Tibial artery (tissue), 4 donors: ENCODE measurements around the gene TLX1.

Experiments used
- DNase-seq, 2 donors: peaks; one replicate each; pipeline ENCODE4 v3.0.0-alpha.2; 2019
- H3K27ac ChIP-seq, 2 donors: fragments of 200-600 bp; sonication (generic) in 1 of 2; 1 replicate in 1 of 2; 2 replicates in 1 of 2; pipeline ENCODE4 v1.5.1; 2018 to 2019; ENCODE audit warnings: mild to moderate bottlenecking in 1 of 2
- H3K27me3 ChIP-seq, 2 donors: fragments of 200-600 bp; sonication (generic) in 1 of 2; one replicate each; pipeline versions ENCODE4 v1.5.1 to v1.6.0; 2016 to 2019
- H3K36me3 ChIP-seq, 3 donors: fragments of 200-600 bp; sonication (generic) in 2 of 3; one replicate each; pipeline ENCODE4 v1.5.1; 2016 to 2019; ENCODE audit warnings: mild to moderate bottlenecking in 2 of 3
- H3K4me1 ChIP-seq, 4 donors: fragments of 200-600 bp; sonication (generic) in 2 of 4; 1 replicate in 3 of 4; 2 replicates in 1 of 4; pipeline ENCODE4 v1.5.1; 2016 to 2019
- H3K4me3 ChIP-seq, 2 donors: fragments of 200-600 bp; sonication (generic) in 1 of 2; 1 replicate in 1 of 2; 2 replicates in 1 of 2; pipeline ENCODE4 v1.5.1; 2018 to 2019; ENCODE audit warnings: mild to moderate bottlenecking in 2 of 2
- H3K9me3 ChIP-seq, 3 donors: fragments of 200-600 bp; sonication (generic) in 1 of 3; one replicate each; pipeline ENCODE4 v1.5.1; 2016 to 2019
- CTCF ChIP-seq, 2 experiments: fragments of 200-600 bp in 1 of 2; fragments of 450-650 bp in 1 of 2; IDR thresholded peaks; one replicate each; pipeline ENCODE4 v1.5.1; 2017 to 2019; ENCODE audit warnings: antibody characterized with exemption in 2 of 2, mild to moderate bottlenecking in 1 of 2, moderate library complexity in 1 of 2
- intact Hi-C: fragments of 100-400 bp; cut with DNase I; formaldehyde crosslinking; loops from one replicate; pipeline ENCODE4 v1.15.0; 2023; ENCODE audit warnings: low total_unique reads

Gene TLX1

GRCh38 chr10:101172741-101173140, 41.6 kb downstream of the TLX1 start:
- intact Hi-C loops: no loop called here
- Histone ChIP-seq H3K27ac (no peak overlapping the region), H3K27me3 (peaks cover 0 to 31% of the 10 kb centered on the region in 2 donors), H3K36me3 (no peaks in the 10 kb centered on the region), H3K4me1 (no peaks in the 10 kb centered on the region), H3K9me3 (peaks cover 7 to 31% (median 27%) of the 10 kb centered on the region in 3 donors), H3K4me3 (no peak overlapping the region)
- TF ChIP-seq CTCF (IDR thresholded peaks at IDR 0.05): no peak
- DNase-seq: no peak

GRCh38 chr10:101174319-101174718, 43.2 kb downstream of the TLX1 start:
- intact Hi-C loops: no loop called here
- H3K4me3 ChIP-seq: no peak overlapping the region
- H3K4me1 ChIP-seq: no peaks in the 10 kb centered on the region
- peaks cover 0 to 19% of the 10 kb centered on the region in 2 donors for H3K27me3 ChIP-seq
- no peak for DNase-seq
- TF ChIP-seq CTCF (IDR thresholded peaks at IDR 0.05): no peak
- peaks cover 7 to 31% (median 27%) of the 10 kb centered on the region in 3 donors for H3K9me3 ChIP-seq
- no peak overlapping the region for H3K27ac ChIP-seq
- no peaks in the 10 kb centered on the region for H3K36me3 ChIP-seq

GRCh38 chr10:101176577-101176976, 45.5 kb downstream of the TLX1 start:
- H3K27ac ChIP-seq: no peak overlapping the region
- no peak overlapping the region for H3K4me3 ChIP-seq
- no peaks in the 10 kb centered on the region for H3K4me1 ChIP-seq
- H3K9me3 ChIP-seq: peaks cover 7 to 31% (median 27%) of the 10 kb centered on the region in 3 donors
- no peak for DNase-seq
- H3K27me3 ChIP-seq: peaks cover 0 to 17% of the 10 kb centered on the region in 2 donors
- H3K36me3 ChIP-seq: no peaks in the 10 kb centered on the region
- intact Hi-C loops: no loop called here
- no peak for TF ChIP-seq CTCF (IDR thresholded peaks at IDR 0.05)

- Histone ChIP-seq H3K4me3 (no peak overlapping the region), H3K4me1 (no peaks in the 10 kb centered on the region), H3K36me3 (no peaks in the 10 kb centered on the region), H3K27me3 (peaks cover 0 to 26% of the 10 kb centered on the region in 2 donors), H3K27ac (no peak overlapping the region), H3K9me3 (no peaks in the 10 kb centered on the region)
- DNase-seq: no peak
- no peak for TF ChIP-seq CTCF (IDR thresholded peaks at IDR 0.05)
- intact Hi-C loops: no loop called here
These were observed 51.8 kb downstream of the TLX1 start for GRCh38 chr10:101182936-101183335.

- DNase-seq: no peak
- no peak overlapping the region for H3K4me3 ChIP-seq
- H3K27ac ChIP-seq: no peak overlapping the region
- no peaks in the 10 kb centered on the region for H3K9me3 ChIP-seq
- intact Hi-C loops: no loop called here
- TF ChIP-seq CTCF (IDR thresholded peaks at IDR 0.05): no peak
- no peaks in the 10 kb centered on the region for H3K36me3 ChIP-seq
- peaks cover 0 to 26% of the 10 kb centered on the region in 2 donors for H3K27me3 ChIP-seq
- no peaks in the 10 kb centered on the region for H3K4me1 ChIP-seq
These were observed 52.5 kb downstream of the TLX1 start for GRCh38 chr10:101183458-101184183.
